Thoracic aorta (tissue), 2 donors: Measurements from ENCODE around the gene MDM1. TPM values are rescaled to one million over a fixed set of nuclear protein-coding genes. Genes with fewer than 3 reads are reported as not detected.

Experiments
- ATAC-seq: fragments of 150-250 bp; one replicate; pipeline ENCODE4 v1.8.0; 2017; ENCODE audit warnings: low read depth; ENCODE audit not compliant: insufficient number of reproducible peaks, low FRiP score
- DNase-seq: peaks from one replicate; pipeline ENCODE4 v3.0.0-alpha.2; 2020; ENCODE audit warnings: low spot score
- H3K27ac ChIP-seq, 2 donors: fragments of 200-600 bp; sonication (generic); 1 replicate in 1 of 2; 2 replicates in 1 of 2; pipeline ENCODE4 v1.5.1; 2016; ENCODE audit warnings: mild to moderate bottlenecking in 2 of 2, moderate library complexity in 2 of 2
- H3K27me3 ChIP-seq: fragments of 200-600 bp; sonication (generic); replicated peaks from 2 replicates; pipeline ENCODE4 v1.6.0; 2016; ENCODE audit warnings: mild to moderate bottlenecking; ENCODE audit not compliant: insufficient read depth
- H3K36me3 ChIP-seq: fragments of 200-600 bp; sonication (generic); one replicate; pipeline ENCODE4 v1.5.1; 2016
- H3K4me1 ChIP-seq, 2 donors: fragments of 200-600 bp; sonication (generic); 1 replicate in 1 of 2; 2 replicates in 1 of 2; pipeline versions ENCODE4 v1.5.1 to v1.6.0; 2016; ENCODE audit warnings: low read depth in 2 of 2, mild to moderate bottlenecking in 1 of 2; ENCODE audit not compliant: control insufficient read depth in 1 of 2
- H3K4me3 ChIP-seq: fragments of 200-600 bp; sonication (generic); 2 replicates; pipeline ENCODE4 v1.5.1; 2016; ENCODE audit warnings: mild to moderate bottlenecking
- H3K9me3 ChIP-seq: fragments of 200-600 bp; sonication (generic); 2 replicates; pipeline ENCODE4 v1.5.1; 2016
- total RNA-seq, 2 donors: library from RNA; depleted of rRNA; stranded (reverse); fragments of >200 nt; gene quantifications; one replicate each; pipeline versions ENCODE4 v1.1.0 to v1.2.3, GENCODE V29; 2016
- TF ChIP-seq, protein P1 (sequence below): fragments of 200-600 bp; sonication (generic); IDR thresholded peaks from one replicate; pipeline ENCODE4 v1.5.1; 2019; ENCODE audit warnings: antibody characterized with exemption

Gene MDM1
- total RNA-seq, 2 donors from 2014 or later: 13.4 to 17.1 TPM

DNA sequence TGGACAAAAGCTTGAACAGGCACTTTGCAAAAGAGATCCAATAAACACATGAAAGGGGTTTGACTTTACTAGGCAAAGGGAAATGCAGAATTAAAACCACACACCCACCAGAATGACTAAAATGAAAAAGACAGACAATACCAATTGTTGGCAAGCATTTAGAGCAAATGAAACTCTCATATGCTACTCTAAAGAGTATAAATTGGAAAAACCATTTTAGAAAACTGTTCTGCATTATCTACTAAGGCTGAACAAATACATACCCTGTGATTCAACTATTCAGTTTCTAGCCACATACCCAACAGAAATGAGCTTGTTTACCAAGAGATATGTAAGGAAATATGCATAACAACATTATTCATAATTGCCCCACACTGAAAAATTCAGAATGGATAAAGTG is 70.3 kb downstream of the MDM1 start:
- Histone ChIP-seq H3K27me3 (no peaks in the 10 kb centered on the region), H3K9me3 (no peaks in the 10 kb centered on the region), H3K36me3 (no peaks in the 10 kb centered on the region), H3K4me3 (no peak overlapping the region), H3K27ac (no peak overlapping the region), H3K4me1 (no peaks in the 10 kb centered on the region)
- TF ChIP-seq, protein P1, sequence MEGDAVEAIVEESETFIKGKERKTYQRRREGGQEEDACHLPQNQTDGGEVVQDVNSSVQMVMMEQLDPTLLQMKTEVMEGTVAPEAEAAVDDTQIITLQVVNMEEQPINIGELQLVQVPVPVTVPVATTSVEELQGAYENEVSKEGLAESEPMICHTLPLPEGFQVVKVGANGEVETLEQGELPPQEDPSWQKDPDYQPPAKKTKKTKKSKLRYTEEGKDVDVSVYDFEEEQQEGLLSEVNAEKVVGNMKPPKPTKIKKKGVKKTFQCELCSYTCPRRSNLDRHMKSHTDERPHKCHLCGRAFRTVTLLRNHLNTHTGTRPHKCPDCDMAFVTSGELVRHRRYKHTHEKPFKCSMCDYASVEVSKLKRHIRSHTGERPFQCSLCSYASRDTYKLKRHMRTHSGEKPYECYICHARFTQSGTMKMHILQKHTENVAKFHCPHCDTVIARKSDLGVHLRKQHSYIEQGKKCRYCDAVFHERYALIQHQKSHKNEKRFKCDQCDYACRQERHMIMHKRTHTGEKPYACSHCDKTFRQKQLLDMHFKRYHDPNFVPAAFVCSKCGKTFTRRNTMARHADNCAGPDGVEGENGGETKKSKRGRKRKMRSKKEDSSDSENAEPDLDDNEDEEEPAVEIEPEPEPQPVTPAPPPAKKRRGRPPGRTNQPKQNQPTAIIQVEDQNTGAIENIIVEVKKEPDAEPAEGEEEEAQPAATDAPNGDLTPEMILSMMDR: no peak
- no peak for DNase-seq
- ATAC-seq: no peak

DNA sequence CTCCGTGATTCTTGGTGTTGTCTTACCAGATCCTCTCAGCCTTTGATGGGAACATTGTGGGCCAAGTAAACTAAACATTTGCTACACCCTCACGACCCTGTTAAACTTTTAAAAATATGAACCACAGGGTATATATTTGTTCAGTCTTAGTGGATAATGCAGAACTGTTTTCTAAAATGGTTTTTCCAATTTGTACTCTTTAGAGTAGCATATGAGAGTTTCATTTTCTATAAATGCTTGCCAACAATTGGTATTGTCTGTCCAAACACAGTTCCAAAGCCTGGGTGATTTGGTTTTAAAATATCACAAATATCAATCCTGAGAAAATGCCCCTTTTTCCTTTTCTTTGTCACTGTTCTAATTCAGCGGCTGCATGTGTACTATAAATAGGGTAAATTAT is 72.0 kb downstream of the MDM1 start:
- Histone ChIP-seq H3K36me3 (no peaks in the 10 kb centered on the region), H3K27ac (no peak overlapping the region), H3K4me1 (no peaks in the 10 kb centered on the region), H3K27me3 (no peaks in the 10 kb centered on the region), H3K4me3 (no peak overlapping the region), H3K9me3 (no peaks in the 10 kb centered on the region)
- ATAC-seq: no peak
- no peak for DNase-seq
- TF ChIP-seq, protein P1: no peak

DNA sequence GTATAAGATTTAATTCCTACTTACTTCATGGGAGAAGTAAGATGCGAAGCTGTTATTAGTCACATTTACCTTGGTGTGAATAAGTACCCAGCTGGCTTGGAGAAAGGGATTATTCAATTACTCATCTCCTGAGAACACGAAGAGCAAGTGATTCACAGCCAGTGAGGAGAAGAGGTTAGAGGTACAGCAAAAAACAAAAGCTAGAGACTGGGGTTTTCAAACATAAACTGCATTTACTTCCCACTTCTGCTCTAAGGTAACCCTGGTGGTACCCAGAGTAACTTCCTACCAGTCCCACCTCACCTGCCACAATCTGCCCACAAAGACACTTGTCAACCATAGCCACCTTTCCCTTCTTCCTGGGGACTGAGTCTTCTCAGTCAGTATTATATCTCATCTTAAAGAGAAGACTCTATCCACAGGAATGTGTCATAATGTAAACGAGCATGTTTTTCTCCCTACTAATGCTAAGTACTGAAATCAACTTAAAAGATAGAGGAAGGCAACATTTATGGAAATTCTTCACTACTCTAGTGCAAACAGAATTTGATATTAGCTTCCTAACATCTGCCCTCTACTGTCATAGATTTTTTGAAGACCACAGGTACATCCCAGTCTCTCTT is 72.7 kb downstream of the MDM1 start:
- no peaks in the 10 kb centered on the region for H3K27me3 ChIP-seq
- DNase-seq: no peak
- H3K4me1 ChIP-seq: no peaks in the 10 kb centered on the region
- no peak for ATAC-seq
- TF ChIP-seq, protein P1: no peak
- H3K9me3 ChIP-seq: no peaks in the 10 kb centered on the region
- H3K27ac ChIP-seq: no peak overlapping the region
- H3K36me3 ChIP-seq: no peaks in the 10 kb centered on the region
- no peak overlapping the region for H3K4me3 ChIP-seq

DNA sequence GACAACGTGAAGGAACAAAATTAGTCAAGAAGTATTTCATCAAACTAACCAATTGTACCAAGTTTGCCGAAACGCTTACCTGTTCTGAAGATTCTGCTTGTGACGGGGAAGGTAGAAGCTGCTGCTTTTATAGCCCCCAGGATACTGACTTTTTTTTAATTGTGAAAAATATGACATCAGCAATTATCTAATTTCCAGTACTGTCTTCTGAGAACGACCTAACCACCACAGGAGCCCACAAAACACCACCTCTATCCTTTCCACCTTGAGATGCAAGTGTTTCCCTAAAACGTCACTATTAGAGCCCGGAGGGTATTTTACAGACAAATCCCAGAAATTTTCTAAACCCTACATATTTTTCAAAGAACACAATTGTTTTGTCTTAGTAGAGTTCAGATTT is 78.7 kb downstream of the MDM1 start, which contains the start of gene IL22:
Gene IL22 (minus strand): TSS at position 101 of the 400 bp plus-strand sequence. CDS start 156 bp downstream, outside the sequence.
- Histone ChIP-seq H3K9me3 (no peaks in the 10 kb centered on the region), H3K4me3 (no peak within 1 kb of the TSS), H3K36me3 (no peaks in the 10 kb centered on the region), H3K27ac (no peak within 1 kb of the TSS), H3K4me1 (no peaks in the 10 kb centered on the region), H3K27me3 (no peaks in the 10 kb centered on the region)
- ATAC-seq (no peak), DNase-seq (no peak)
- TF ChIP-seq, protein P1: no peak

DNA sequence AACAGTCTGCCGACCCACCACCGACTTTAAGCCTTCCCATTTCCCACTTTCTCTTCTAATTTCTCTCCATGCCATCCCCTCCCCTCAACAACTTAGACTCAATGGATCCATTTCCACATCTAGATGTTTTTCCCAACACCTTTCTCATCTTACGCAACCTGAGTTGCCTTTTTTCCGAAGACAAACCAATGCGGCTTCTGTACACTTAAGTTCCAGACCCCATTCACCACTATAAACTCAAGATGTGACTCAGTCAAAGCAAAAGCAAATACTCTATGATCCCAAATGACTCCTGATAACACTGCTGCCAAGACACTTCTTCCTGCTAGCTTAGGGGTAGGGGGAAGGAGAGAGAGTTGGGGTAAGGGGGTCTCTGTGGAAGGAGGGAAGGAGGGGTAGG is 80.1 kb downstream of the MDM1 start:
- Histone ChIP-seq H3K36me3 (no peaks in the 10 kb centered on the region), H3K4me3 (no peak overlapping the region), H3K4me1 (no peaks in the 10 kb centered on the region), H3K27me3 (no peaks in the 10 kb centered on the region), H3K9me3 (no peaks in the 10 kb centered on the region), H3K27ac (no peak overlapping the region)
- TF ChIP-seq, protein P1: no peak
- DNase-seq (no peak), ATAC-seq (no peak)
